Measurements from ENCODE around the gene OR52E8.

DNA sequence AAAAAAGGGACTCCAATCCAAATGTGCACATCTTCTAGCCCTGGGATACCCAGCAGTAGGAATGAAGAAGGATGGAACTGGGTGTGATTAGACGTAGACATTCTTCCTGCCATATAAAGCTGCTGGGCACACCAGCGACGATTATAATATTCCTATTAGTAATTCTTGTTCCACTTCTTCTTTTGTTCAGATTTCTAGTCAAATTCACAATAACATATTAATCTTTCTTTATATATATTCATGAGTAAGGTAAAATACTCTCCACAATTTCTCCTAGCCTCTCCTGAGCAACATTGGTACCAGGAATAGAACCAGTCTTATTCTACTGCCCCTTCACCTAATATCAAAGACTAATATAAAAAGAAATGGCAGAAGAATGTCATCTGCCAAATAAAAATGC, at the start of gene OR52E8:
- TF ChIP-seq POLR2A (IDR thresholded peaks at IDR 0.05) (no peak), CTCF (IDR thresholded peaks at IDR 0.05) (no peak)
